NK-92 (cell line): ENCODE measurements around the gene FBXL4.
"Not testable (repeated sequence)": the region's sequence is repeated elsewhere in the genome, so short reads cannot be mapped to it uniquely, and the experiment has no call there.

ENCODE experiments used
- DNase-seq: peaks from one replicate; lab custom pipeline; 2025; ENCODE audit not compliant: unreplicated experiment; lab: John Stamatoyannopoulos, UW

The FBXL4 gene

GRCh38 chr6:98946266-98946878 lies 1.4 kb downstream of the FBXL4 start:
- DNase-seq: no peak

GRCh38 chr6:98945311-98946115 lies 2.2 kb downstream of the FBXL4 start:
- no peak for DNase-seq

- no peak for DNase-seq
Observed at GRCh38 chr6:98944598-98945081, 3.1 kb downstream of the FBXL4 start.

GRCh38 chr6:98944168-98944567 lies 3.6 kb downstream of the FBXL4 start:
- DNase-seq: no peak

GRCh38 chr6:98942263-98942803 lies 5.4 kb downstream of the FBXL4 start:
- DNase-seq: no peak

- no peak for DNase-seq
Observed at GRCh38 chr6:98941319-98941718, 6.4 kb downstream of the FBXL4 start.

GRCh38 chr6:98937351-98937750 lies 10.4 kb downstream of the FBXL4 start:
- DNase-seq: no peak

- DNase-seq: no peak
Observed at GRCh38 chr6:98932381-98932780, 15.4 kb downstream of the FBXL4 start.

- no peak for DNase-seq
Observed at GRCh38 chr6:98931696-98932095, 16.1 kb downstream of the FBXL4 start.

GRCh38 chr6:98929498-98930060 lies 18.2 kb downstream of the FBXL4 start:
- DNase-seq: no peak

- DNase-seq: no peak
Observed at GRCh38 chr6:98928688-98929087, 19.1 kb downstream of the FBXL4 start.

GRCh38 chr6:98927534-98927933 lies 20.2 kb downstream of the FBXL4 start:
- no peak for DNase-seq

GRCh38 chr6:98925831-98926230 lies 21.9 kb downstream of the FBXL4 start:
- DNase-seq: no peak

GRCh38 chr6:98924647-98925046 lies 23.1 kb downstream of the FBXL4 start:
- DNase-seq: no peak

GRCh38 chr6:98920904-98921431 lies 26.8 kb downstream of the FBXL4 start:
- DNase-seq: no peak

GRCh38 chr6:98910946-98911345 lies 36.8 kb downstream of the FBXL4 start:
- DNase-seq: not testable (repeated sequence)

- no peak for DNase-seq
Observed at GRCh38 chr6:98909236-98909635, 38.5 kb downstream of the FBXL4 start.

GRCh38 chr6:98906342-98906741 lies 41.4 kb downstream of the FBXL4 start:
- not testable (repeated sequence) for DNase-seq

- DNase-seq: no peak
Observed at GRCh38 chr6:98905759-98906158, 42.0 kb downstream of the FBXL4 start.

GRCh38 chr6:98904096-98904495 lies 43.6 kb downstream of the FBXL4 start:
- no peak for DNase-seq

GRCh38 chr6:98900706-98901105 lies 47.0 kb downstream of the FBXL4 start:
- DNase-seq: no peak

- no peak for DNase-seq
Observed at GRCh38 chr6:98894810-98895209, 52.9 kb downstream of the FBXL4 start.
